HEK293 (cell line): ENCODE data around the gene DGKD.

ENCODE experiments used
- CTCF ChIA-PET: fragments of 350-600 bp; formaldehyde crosslinking; extraction: SDS; loops from one replicate; lab custom pipeline; 2021; ENCODE audit warnings: antibody characterized with exemption; lab: Yijun Ruan, JAX
- POLR2A ChIA-PET: fragments of 300-600 bp; formaldehyde crosslinking; extraction: SDS; loops from one replicate; lab custom pipeline; 2020; ENCODE audit warnings: antibody characterized with exemption, inconsistent platforms; lab: Yijun Ruan, JAX
- H3K27ac ChIP-seq: fragments of 200-500 bp; sonication (Bioruptor generic); 2 replicates; pipeline ENCODE4 v1.5.1; 2014; ENCODE audit warnings: low read depth, low read length, control low read depth, inconsistent platforms; ENCODE audit errors: extremely low read depth
- H3K36me3 ChIP-seq, 2 experiments: fragments of 200-500 bp in 1 of 2; sonication (Bioruptor generic) in 1 of 2; 1 replicate in 1 of 2; 2 replicates in 1 of 2; pipeline ENCODE4 v1.5.1; 2014 to 2017; ENCODE audit warnings: inconsistent platforms in 2 of 2, low read length in 2 of 2; ENCODE audit not compliant: control insufficient read depth in 2 of 2, insufficient read depth in 1 of 2
- H3K4me1 ChIP-seq: fragments of 200-500 bp; sonication (Bioruptor generic); 2 replicates; pipeline ENCODE4 v1.5.1; 2014; ENCODE audit warnings: mild to moderate bottlenecking, low read length, inconsistent platforms; ENCODE audit not compliant: control insufficient read depth, insufficient read depth
- H3K4me3 ChIP-seq: 2 replicates; pipeline ENCODE4 v1.5.1; 2011; ENCODE audit warnings: low read depth, mild to moderate bottlenecking, control low read depth, low read length, moderate library complexity
- H3K9me3 ChIP-seq: fragments of 200-500 bp; sonication (Bioruptor generic); 2 replicates; pipeline ENCODE4 v1.5.1; 2014; ENCODE audit warnings: low read depth, low read length, inconsistent platforms; ENCODE audit not compliant: control insufficient read depth, insufficient read depth
- EGR2 ChIP-seq: fragments of 450-650 bp; formaldehyde crosslinking; IDR thresholded peaks from 2 replicates; pipeline ENCODE4 v1.5.1; 2016; ENCODE audit warnings: low read depth, missing biosample characterization, missing genetic modification characterization
- GLIS1 ChIP-seq: fragments of 450-650 bp; formaldehyde crosslinking; IDR thresholded peaks from 2 replicates; pipeline ENCODE4 v1.5.1; 2016; ENCODE audit warnings: missing biosample characterization, missing genetic modification characterization
- OVOL3 ChIP-seq: fragments of 450-650 bp; formaldehyde crosslinking; IDR thresholded peaks from 2 replicates; pipeline ENCODE4 v1.5.1; 2016; ENCODE audit warnings: missing biosample characterization, missing genetic modification characterization
- PATZ1 ChIP-seq: fragments of 450-650 bp; formaldehyde crosslinking; IDR thresholded peaks from 2 replicates; pipeline ENCODE4 v1.5.1; 2016; ENCODE audit warnings: missing biosample characterization, missing genetic modification characterization
- PBX3 ChIP-seq: sonication (generic); formaldehyde crosslinking; IDR thresholded peaks from 2 replicates; pipeline ENCODE4 v1.8.1; 2022; ENCODE audit warnings: mild to moderate bottlenecking, moderate library complexity, missing genetic modification reagents
- REPIN1 ChIP-seq: fragments of 450-650 bp; formaldehyde crosslinking; IDR thresholded peaks from 2 replicates; pipeline ENCODE4 v1.5.1; 2017; ENCODE audit warnings: missing biosample characterization, missing genetic modification characterization, low read depth
- ZFHX2 ChIP-seq: fragments of 450-650 bp; formaldehyde crosslinking; conservative IDR thresholded peaks from 2 replicates; pipeline ENCODE4 v1.5.1; 2016; ENCODE audit warnings: missing biosample characterization, missing genetic modification characterization
- ZFP69B ChIP-seq: fragments of 450-650 bp; formaldehyde crosslinking; IDR thresholded peaks from 2 replicates; pipeline ENCODE4 v1.5.1; 2016; ENCODE audit warnings: missing biosample characterization, missing genetic modification characterization
- ZNF114 ChIP-seq: fragments of 450-650 bp; formaldehyde crosslinking; IDR thresholded peaks from 2 replicates; pipeline ENCODE4 v1.5.0; 2017; ENCODE audit warnings: missing biosample characterization, missing genetic modification characterization
- ZNF121 ChIP-seq: fragments of 450-650 bp; formaldehyde crosslinking; IDR thresholded peaks from 2 replicates; pipeline ENCODE4 v1.5.1; 2016; ENCODE audit warnings: missing biosample characterization, missing genetic modification characterization
- ZNF223 ChIP-seq: fragments of 450-650 bp; formaldehyde crosslinking; IDR thresholded peaks from 2 replicates; pipeline ENCODE4 v1.5.1; 2016; ENCODE audit warnings: missing biosample characterization, missing genetic modification characterization
- ZNF302 ChIP-seq: fragments of 450-650 bp; formaldehyde crosslinking; IDR thresholded peaks from 2 replicates; pipeline ENCODE4 v1.5.1; 2016; ENCODE audit warnings: missing biosample characterization, missing genetic modification characterization, low read depth
- ZNF488 ChIP-seq: fragments of 450-650 bp; formaldehyde crosslinking; IDR thresholded peaks from 2 replicates; pipeline ENCODE4 v1.5.1; 2016; ENCODE audit warnings: missing biosample characterization, missing genetic modification characterization
- ZNF501 ChIP-seq: fragments of 450-650 bp; formaldehyde crosslinking; IDR thresholded peaks from 2 replicates; pipeline ENCODE4 v1.5.1; 2016; ENCODE audit warnings: missing biosample characterization, missing genetic modification characterization
- ZNF791 ChIP-seq: fragments of 450-650 bp; formaldehyde crosslinking; IDR thresholded peaks from 2 replicates; pipeline ENCODE4 v1.5.1; 2016; ENCODE audit warnings: missing biosample characterization, missing genetic modification characterization
- ZSCAN30 ChIP-seq: fragments of 450-650 bp; IDR thresholded peaks from 2 replicates; pipeline ENCODE4 v1.5.1; 2018; ENCODE audit warnings: missing biosample characterization, mild to moderate bottlenecking, missing genetic modification characterization, moderate library complexity
- ZSCAN4 ChIP-seq: fragments of 450-650 bp; formaldehyde crosslinking; IDR thresholded peaks from 2 replicates; pipeline ENCODE4 v1.5.1; 2017; ENCODE audit warnings: missing biosample characterization, missing genetic modification characterization

The DGKD gene

GRCh38 chr2:233343171-233343705 is 11.1 kb upstream of the DGKD start:
- CTCF ChIA-PET = interaction anchor here (0.6 to 1.8 kb wide), 4 partner anchors 11 to 753 kb away, joined by 3 to 10 read pairs (median 4); partner anchors contain the start of gene DGKD

GRCh38 chr2:233346376-233346775 is 7.9 kb upstream of the DGKD start:
- POLR2A ChIA-PET = no interaction called here
- no peaks in the 10 kb centered on the region for H3K9me3 ChIP-seq
- H3K4me1 ChIP-seq = peaks cover 7% of the 10 kb centered on the region; the same call in 1 of the 2 replicates
- CTCF ChIA-PET = no interaction called here
- no peaks in the 10 kb centered on the region for H3K36me3 ChIP-seq
- H3K27ac ChIP-seq = no peak overlapping the region
- TF ChIP-seq EGR2 (tag by site-specific recombination) = no peak
- no peak for TF ChIP-seq REPIN1 (tag by site-specific recombination)
- no peak for TF ChIP-seq ZSCAN30
- TF ChIP-seq OVOL3 (tag by site-specific recombination) = no peak
- no peak for TF ChIP-seq ZNF501 (tag by site-specific recombination)
- no peak for TF ChIP-seq ZFP69B (tag by site-specific recombination)
- TF ChIP-seq ZNF114 (tag by site-specific recombination) = no peak
- no peak for TF ChIP-seq ZSCAN4 (tag by site-specific recombination)
- TF ChIP-seq ZNF791 (tag by site-specific recombination) = no peak
- TF ChIP-seq ZNF488 (tag by site-specific recombination) = no peak
- no peak for TF ChIP-seq ZNF223 (tag by site-specific recombination)
- TF ChIP-seq, all 188 proteins: peak for 0
- no peak overlapping the region for H3K4me3 ChIP-seq

More at GRCh38 chr2:233343171-233343705, 11.1 kb upstream of the DGKD start:
- H3K9me3 ChIP-seq = no peaks in the 10 kb centered on the region
- POLR2A ChIA-PET = no interaction called here
- no peaks in the 10 kb centered on the region for H3K36me3 ChIP-seq
- TF ChIP-seq ZNF121 (no peak), PATZ1 (tag by site-specific recombination) (no peak), PBX3 (no peak)
- H3K27ac ChIP-seq = no peak overlapping the region
- no peaks in the 10 kb centered on the region for H3K4me1 ChIP-seq
- no peak overlapping the region for H3K4me3 ChIP-seq

GRCh38 chr2:233346930-233347329 is 7.4 kb upstream of the DGKD start:
- no peaks in the 10 kb centered on the region for H3K9me3 ChIP-seq
- no peak for TF ChIP-seq ZNF302 (tag by site-specific recombination)
- TF ChIP-seq GLIS1 (tag by site-specific recombination) = no peak
- TF ChIP-seq ZFHX2 (tag by site-specific recombination) = peak; percentile 51
- no peaks in the 10 kb centered on the region for H3K36me3 ChIP-seq
- no peak overlapping the region for H3K27ac ChIP-seq
- H3K4me3 ChIP-seq = no peak overlapping the region
- peaks cover 8% of the 10 kb centered on the region; the same call in 1 of the 2 replicates for H3K4me1 ChIP-seq
- ChIA-PET POLR2A (no interaction called here), CTCF (interaction anchor here (0.6 kb wide), 1 partner anchor 45 kb away, joined by 3 read pairs; no protein-coding TSS in a partner anchor)
